Lower leg skin (tissue), 3 donors: ENCODE results near the gene SPIRE1.

Source experiments
- CTCF ChIP-seq, 3 donors: fragments of 450-650 bp; IDR thresholded peaks; one replicate each; pipeline ENCODE4 v1.5.1; 2016; ENCODE audit warnings: antibody characterized with exemption in 3 of 3, mild to moderate bottlenecking in 3 of 3, moderate library complexity in 2 of 3
- POLR2A ChIP-seq, 2 donors: fragments of 450-650 bp; IDR thresholded peaks; one replicate each; pipeline ENCODE4 v1.6.1; 2016 to 2017; ENCODE audit warnings: antibody characterized with exemption in 2 of 2, mild to moderate bottlenecking in 1 of 2, moderate library complexity in 1 of 2

DNA sequence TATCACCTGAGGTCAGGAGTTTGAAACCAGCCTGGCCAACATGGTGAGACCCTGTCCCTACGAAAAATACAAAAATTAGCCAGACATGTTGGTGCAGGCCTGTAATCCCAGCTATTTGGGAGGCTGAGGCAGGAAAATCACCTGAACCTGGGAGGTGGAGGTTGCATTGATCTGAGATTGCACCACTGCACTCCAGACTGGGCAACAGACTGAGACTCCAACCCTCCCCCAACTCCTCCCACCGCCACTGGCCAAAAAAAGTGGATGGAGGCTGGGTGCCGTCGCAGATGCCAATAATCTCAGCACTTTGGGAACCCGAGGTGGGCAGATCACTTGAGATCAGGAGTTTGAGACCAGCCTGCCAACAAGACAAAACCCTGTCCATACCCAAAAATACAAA is 10.1 kb upstream of the SPIRE1 start:
- TF ChIP-seq CTCF (IDR thresholded peaks at IDR 0.05) (no peak), POLR2A (IDR thresholded peaks at IDR 0.05) (no peak)
